ENCODE measurements around the gene UQCR10.

DNA sequence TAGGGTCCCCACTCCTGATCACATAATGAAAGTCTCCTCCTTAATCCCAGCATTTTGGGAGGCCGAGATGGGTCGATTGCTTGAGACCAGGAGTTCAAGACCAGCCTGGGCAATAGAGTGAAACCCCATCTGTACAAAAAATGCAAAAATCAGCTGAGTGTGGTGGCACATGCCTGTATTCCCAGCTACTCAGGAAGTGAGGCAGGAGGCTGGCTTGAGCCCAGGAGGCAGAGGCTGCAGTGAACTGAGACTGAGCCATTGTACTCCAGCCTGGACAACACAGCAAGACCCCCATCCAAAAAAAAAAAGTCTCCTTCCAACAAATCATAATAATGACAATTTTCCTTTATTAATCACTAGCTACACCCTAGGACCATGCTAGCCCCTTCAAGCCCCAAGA, 15.5 kb upstream of the UQCR10 start:
- TF ChIP-seq RAD21 (IDR thresholded peaks at IDR 0.05; ENCODE audit: low read depth) (no peak), YY1 (IDR thresholded peaks at IDR 0.05; ENCODE audit: low read depth) (no peak), CREB1 (IDR thresholded peaks at IDR 0.05; ENCODE audit: low read depth) (no peak), EP300 (IDR thresholded peaks at IDR 0.05; ENCODE audit: borderline replicate concordance) (no peak), EGR1 (IDR thresholded peaks at IDR 0.05) (no peak), ZBTB7A (IDR thresholded peaks at IDR 0.05; ENCODE audit: low read depth) (no peak), CEBPB (IDR thresholded peaks at IDR 0.05) (no peak), NFIC (IDR thresholded peaks at IDR 0.05) (no peak)
- TF ChIP-seq, protein P1, sequence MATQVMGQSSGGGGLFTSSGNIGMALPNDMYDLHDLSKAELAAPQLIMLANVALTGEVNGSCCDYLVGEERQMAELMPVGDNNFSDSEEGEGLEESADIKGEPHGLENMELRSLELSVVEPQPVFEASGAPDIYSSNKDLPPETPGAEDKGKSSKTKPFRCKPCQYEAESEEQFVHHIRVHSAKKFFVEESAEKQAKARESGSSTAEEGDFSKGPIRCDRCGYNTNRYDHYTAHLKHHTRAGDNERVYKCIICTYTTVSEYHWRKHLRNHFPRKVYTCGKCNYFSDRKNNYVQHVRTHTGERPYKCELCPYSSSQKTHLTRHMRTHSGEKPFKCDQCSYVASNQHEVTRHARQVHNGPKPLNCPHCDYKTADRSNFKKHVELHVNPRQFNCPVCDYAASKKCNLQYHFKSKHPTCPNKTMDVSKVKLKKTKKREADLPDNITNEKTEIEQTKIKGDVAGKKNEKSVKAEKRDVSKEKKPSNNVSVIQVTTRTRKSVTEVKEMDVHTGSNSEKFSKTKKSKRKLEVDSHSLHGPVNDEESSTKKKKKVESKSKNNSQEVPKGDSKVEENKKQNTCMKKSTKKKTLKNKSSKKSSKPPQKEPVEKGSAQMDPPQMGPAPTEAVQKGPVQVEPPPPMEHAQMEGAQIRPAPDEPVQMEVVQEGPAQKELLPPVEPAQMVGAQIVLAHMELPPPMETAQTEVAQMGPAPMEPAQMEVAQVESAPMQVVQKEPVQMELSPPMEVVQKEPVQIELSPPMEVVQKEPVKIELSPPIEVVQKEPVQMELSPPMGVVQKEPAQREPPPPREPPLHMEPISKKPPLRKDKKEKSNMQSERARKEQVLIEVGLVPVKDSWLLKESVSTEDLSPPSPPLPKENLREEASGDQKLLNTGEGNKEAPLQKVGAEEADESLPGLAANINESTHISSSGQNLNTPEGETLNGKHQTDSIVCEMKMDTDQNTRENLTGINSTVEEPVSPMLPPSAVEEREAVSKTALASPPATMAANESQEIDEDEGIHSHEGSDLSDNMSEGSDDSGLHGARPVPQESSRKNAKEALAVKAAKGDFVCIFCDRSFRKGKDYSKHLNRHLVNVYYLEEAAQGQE (IDR thresholded peaks at IDR 0.05; ENCODE audit: low read depth): no peak
- TF ChIP-seq, protein P2, sequence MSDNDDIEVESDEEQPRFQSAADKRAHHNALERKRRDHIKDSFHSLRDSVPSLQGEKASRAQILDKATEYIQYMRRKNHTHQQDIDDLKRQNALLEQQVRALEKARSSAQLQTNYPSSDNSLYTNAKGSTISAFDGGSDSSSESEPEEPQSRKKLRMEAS (IDR thresholded peaks at IDR 0.05): no peak
